SU-DHL-6 (cell line): Measurements from ENCODE around the gene GPR84.

Experiments used
- CTCF ChIP-seq: fragments of 200-600 bp; sonication (generic); IDR thresholded peaks from one replicate; pipeline ENCODE4 v1.5.1; 2017; ENCODE audit warnings: antibody characterized with exemption, mild to moderate bottlenecking, low read length, moderate library complexity; ENCODE audit not compliant: insufficient read depth, poor library complexity, severe bottlenecking
- EZH2phosphoT487 ChIP-seq: fragments of 200-600 bp; sonication (generic), shearing (Covaris generic); conservative IDR thresholded peaks from 2 replicates; pipeline ENCODE4 v1.6.1; 2018; ENCODE audit warnings: mild to moderate bottlenecking, antibody characterized with exemption, low read length, moderate library complexity, mixed read lengths

- TF ChIP-seq CTCF (no peak), EZH2phosphoT487 (no peak)
Measured at GRCh38 chr12:54393743-54394142, 29.5 kb upstream of the GPR84 start.
